ENCODE results near the gene ABCD1. TPM values are rescaled to one million over a fixed set of nuclear protein-coding genes. Genes with fewer than 3 reads are reported as not detected.

ABCD1 gene
- total RNA-seq, 4 donors from 2014 or later = 18.4 to 36.2 (median 25.1) TPM

DNA sequence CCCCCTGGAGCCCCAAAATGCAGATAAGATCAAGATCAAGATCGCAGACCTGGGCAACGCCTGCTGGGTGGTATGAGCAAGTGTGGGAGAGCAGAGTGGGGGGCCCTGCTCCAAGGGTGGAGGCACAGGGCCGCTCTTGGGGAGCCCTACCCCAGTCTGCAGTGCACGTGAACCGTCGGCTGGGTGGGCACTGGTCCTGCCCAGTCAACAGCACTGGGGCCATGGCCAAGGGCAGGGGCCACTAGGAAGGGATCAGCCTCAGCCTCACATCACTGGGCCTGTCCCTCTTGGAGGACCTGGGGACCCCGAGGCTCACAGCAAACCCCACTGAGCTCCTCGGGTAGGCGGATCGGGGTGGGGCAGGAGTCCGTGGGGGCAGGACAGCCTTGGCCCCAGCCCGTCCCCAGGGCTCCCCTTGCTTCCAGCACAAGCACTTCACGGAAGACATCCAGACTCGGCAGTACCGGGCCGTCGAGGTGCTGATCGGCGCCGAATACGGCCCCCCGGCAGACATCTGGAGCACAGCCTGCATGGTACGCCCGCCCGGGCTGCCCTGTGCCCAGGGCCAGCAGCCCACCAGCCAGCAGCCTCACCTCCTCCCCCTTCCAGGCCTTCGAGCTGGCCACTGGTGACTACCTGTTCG is 59.8 kb downstream of the ABCD1 start:
- intact Hi-C loops (cut with DNase I) = no loop called here
- no peak for DNase-seq (ENCODE audit: extremely low spot score)
- Histone ChIP-seq H3K27ac (replicated peaks in 1 of 4) (no peak overlapping the region), H3K4me3 (no peak overlapping the region), H3K27me3 (no peaks in the 10 kb centered on the region), H3K4me1 (peaks cover 4 to 30% (median 19%) of the 10 kb centered on the region in 4 donors), H3K36me3 (peaks cover 0 to 63% (median 48%) of the 10 kb centered on the region in 4 donors), H3K9me3 (no peaks in the 10 kb centered on the region)
- TF ChIP-seq, protein P1, sequence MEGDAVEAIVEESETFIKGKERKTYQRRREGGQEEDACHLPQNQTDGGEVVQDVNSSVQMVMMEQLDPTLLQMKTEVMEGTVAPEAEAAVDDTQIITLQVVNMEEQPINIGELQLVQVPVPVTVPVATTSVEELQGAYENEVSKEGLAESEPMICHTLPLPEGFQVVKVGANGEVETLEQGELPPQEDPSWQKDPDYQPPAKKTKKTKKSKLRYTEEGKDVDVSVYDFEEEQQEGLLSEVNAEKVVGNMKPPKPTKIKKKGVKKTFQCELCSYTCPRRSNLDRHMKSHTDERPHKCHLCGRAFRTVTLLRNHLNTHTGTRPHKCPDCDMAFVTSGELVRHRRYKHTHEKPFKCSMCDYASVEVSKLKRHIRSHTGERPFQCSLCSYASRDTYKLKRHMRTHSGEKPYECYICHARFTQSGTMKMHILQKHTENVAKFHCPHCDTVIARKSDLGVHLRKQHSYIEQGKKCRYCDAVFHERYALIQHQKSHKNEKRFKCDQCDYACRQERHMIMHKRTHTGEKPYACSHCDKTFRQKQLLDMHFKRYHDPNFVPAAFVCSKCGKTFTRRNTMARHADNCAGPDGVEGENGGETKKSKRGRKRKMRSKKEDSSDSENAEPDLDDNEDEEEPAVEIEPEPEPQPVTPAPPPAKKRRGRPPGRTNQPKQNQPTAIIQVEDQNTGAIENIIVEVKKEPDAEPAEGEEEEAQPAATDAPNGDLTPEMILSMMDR (IDR thresholded peaks at IDR 0.05) = no peak
- no peak for TF ChIP-seq POLR2A (IDR thresholded peaks at IDR 0.05; ENCODE audit: low read depth)
- no peak for TF ChIP-seq EP300 (IDR thresholded peaks at IDR 0.05)
- TF ChIP-seq POLR2AphosphoS5 (IDR thresholded peaks at IDR 0.05) = no peak
- WGBS = 88% methylated on average over 6 of the region's 27 CpGs

DNA sequence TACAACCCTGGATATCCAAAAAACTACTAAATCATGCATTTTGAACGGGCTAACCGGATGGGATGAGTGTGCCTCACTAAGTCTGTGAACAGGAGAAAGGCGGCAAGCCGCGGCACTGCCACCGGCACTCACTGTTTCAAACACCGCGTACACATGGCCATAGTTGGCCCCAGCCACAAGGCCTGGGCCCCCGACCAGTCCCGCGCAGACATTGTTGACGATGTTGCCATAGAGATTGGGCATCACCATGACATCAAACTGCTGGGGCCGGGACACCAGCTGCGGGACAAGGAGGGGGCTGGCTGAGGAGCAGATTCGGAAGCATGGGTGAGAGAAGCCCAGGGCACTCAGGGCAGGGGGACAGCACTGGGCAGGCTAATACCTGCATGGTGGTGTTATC is 62.0 kb downstream of the ABCD1 start:
- no peaks in the 10 kb centered on the region for H3K9me3 ChIP-seq
- DNase-seq (ENCODE audit: extremely low spot score) = no peak
- H3K4me3 ChIP-seq = no peak overlapping the region
- no peaks in the 10 kb centered on the region for H3K27me3 ChIP-seq
- TF ChIP-seq POLR2A (IDR thresholded peaks at IDR 0.05; ENCODE audit: low read depth) (no peak), POLR2AphosphoS5 (IDR thresholded peaks at IDR 0.05) (no peak), EP300 (IDR thresholded peaks at IDR 0.05) (no peak)
- TF ChIP-seq, protein P1 (IDR thresholded peaks at IDR 0.05) = no peak
- intact Hi-C loops (cut with DNase I) = no loop called here
- peaks cover 0 to 66% (median 60%) of the 10 kb centered on the region in 4 donors for H3K36me3 ChIP-seq
- H3K4me1 ChIP-seq = peaks cover 0 to 26% (median 10%) of the 10 kb centered on the region in 4 donors
- no peak overlapping the region for H3K27ac ChIP-seq (replicated peaks in 1 of 4)
- 80% methylated on average over 15 of the region's 15 CpGs for WGBS

DNA sequence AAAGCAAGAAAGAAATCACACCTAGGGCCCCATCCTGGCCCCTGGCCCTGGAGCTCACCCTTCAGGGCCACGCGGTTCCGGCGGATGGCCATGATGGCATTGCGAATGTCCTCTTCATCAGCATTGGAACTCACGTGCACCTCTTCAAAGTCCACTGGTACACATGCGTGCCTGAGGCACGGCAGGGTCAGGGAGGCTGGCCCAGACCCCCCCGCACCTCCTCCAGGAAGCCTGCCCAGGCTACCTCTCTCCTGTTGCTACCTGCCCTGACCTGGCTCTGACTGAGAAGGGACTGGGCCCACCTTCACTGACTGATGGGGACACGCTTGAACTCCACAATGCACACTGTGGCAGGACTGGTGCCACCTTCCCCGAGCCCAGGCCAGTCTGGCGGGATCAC is 65.0 kb downstream of the ABCD1 start:
- no peak for TF ChIP-seq EP300 (IDR thresholded peaks at IDR 0.05)
- TF ChIP-seq, protein P1 (IDR thresholded peaks at IDR 0.05) = no peak
- no peak for TF ChIP-seq POLR2A (IDR thresholded peaks at IDR 0.05; ENCODE audit: low read depth)
- no peak for TF ChIP-seq POLR2AphosphoS5 (IDR thresholded peaks at IDR 0.05)
- peaks cover 11 to 35% (median 27%) of the 10 kb centered on the region in 4 donors for H3K4me1 ChIP-seq
- no peak for DNase-seq (ENCODE audit: extremely low spot score)
- no peak overlapping the region for H3K4me3 ChIP-seq
- H3K27ac ChIP-seq (replicated peaks in 1 of 4) = no peak overlapping the region
- peaks cover 0 to 11% (median 0%) of the 10 kb centered on the region in 4 donors for H3K9me3 ChIP-seq
- WGBS = 88% methylated on average over 11 of the region's 12 CpGs
- H3K36me3 ChIP-seq = peaks cover 0 to 60% (median 53%) of the 10 kb centered on the region in 4 donors
- H3K27me3 ChIP-seq = no peaks in the 10 kb centered on the region
- intact Hi-C loops (cut with DNase I) = no loop called here

DNA sequence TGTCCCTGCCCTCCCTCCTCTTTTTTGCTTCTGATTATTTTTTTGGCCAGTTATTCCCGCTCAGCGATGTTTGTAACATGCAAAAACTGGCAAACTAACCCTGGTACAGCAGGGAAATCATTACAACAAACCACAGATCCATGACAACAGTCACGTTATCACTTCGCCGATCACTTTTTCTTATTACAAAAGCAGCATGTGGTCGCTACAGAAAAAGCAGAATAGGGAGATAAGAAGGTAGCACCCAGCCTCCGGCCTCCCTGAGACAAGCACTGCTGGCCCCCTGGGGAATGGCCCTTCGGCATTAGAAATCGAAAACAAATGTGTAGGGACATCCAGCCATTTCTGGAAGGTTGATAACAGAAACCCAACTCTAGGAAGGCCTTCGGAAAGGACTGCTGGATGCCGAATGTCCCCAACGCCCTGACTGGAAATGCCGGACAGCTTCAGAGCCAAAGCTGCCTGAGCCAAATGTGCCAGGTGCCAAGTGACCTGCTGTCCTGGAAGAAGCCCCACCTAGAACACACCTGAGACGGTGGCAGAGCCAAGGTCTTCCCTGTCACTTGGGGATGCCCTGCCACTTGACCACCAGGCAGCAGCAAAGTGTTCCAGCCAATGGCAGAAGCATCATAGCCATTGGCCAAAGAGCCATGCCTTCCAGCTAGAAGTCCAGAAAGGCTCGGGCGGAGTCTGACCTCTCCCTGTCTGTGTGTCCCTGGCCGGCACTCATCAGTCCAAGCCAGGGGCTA is 66.6 kb downstream of the ABCD1 start:
- H3K27ac ChIP-seq (replicated peaks in 1 of 4) = no peak overlapping the region
- TF ChIP-seq, protein P1 (IDR thresholded peaks at IDR 0.05) = no peak
- TF ChIP-seq POLR2A (IDR thresholded peaks at IDR 0.05; ENCODE audit: low read depth) (no peak), POLR2AphosphoS5 (IDR thresholded peaks at IDR 0.05) (no peak), EP300 (IDR thresholded peaks at IDR 0.05) (no peak)
- H3K4me3 ChIP-seq = no peak overlapping the region
- intact Hi-C loops (cut with DNase I) = no loop called here
- H3K36me3 ChIP-seq = peaks cover 0 to 44% (median 39%) of the 10 kb centered on the region in 4 donors
- peaks cover 17 to 49% (median 40%) of the 10 kb centered on the region in 4 donors for H3K4me1 ChIP-seq
- peaks cover 0 to 18% (median 0%) of the 10 kb centered on the region in 4 donors for H3K9me3 ChIP-seq
- WGBS = 86% methylated on average over 14 of the region's 17 CpGs
- no peaks in the 10 kb centered on the region for H3K27me3 ChIP-seq
- DNase-seq (ENCODE audit: extremely low spot score) = no peak

All from esophagus muscularis mucosa (tissue), 4 donors.